ENCODE measurements around the gene CLRN2.
"Not testable (repeated sequence)": the region's sequence is repeated elsewhere in the genome, so short reads cannot be mapped to it uniquely, and the experiment has no call there.

CLRN2 gene

GRCh38 chr4:17510582-17510981 is 4.4 kb upstream of the CLRN2 start:
- no peak for DNase-seq

GRCh38 chr4:17511051-17511450 is 3.9 kb upstream of the CLRN2 start:
- DNase-seq: no peak

- DNase-seq: peak; percentile 59
These were observed 3.4 kb upstream of the CLRN2 start for GRCh38 chr4:17511509-17511949.

GRCh38 chr4:17511950-17512795 is 2.8 kb upstream of the CLRN2 start, which contains the start of gene QDPR:
Gene QDPR, minus strand, starts transcription at chr4:17512090. Its CDS starts 36 bp downstream, at chr4:17512054.
- DNase-seq: peak; percentile 63 to 74

GRCh38 chr4:17512973-17513665 is 1.8 kb upstream of the CLRN2 start:
- DNase-seq: no peak

GRCh38 chr4:17515445-17516407 is 761 bp downstream of the CLRN2 start:
- no peak for DNase-seq

GRCh38 chr4:17516980-17517379 is 2.0 kb downstream of the CLRN2 start:
- no peak for DNase-seq

- no peak for DNase-seq
These were observed 2.7 kb downstream of the CLRN2 start for GRCh38 chr4:17517664-17518063.

- no peak for DNase-seq
These were observed 6.6 kb downstream of the CLRN2 start for GRCh38 chr4:17521595-17521994.

- no peak for DNase-seq
These were observed 8.7 kb downstream of the CLRN2 start for GRCh38 chr4:17523662-17524061.

- no peak for DNase-seq
These were observed 11.9 kb downstream of the CLRN2 start for GRCh38 chr4:17526695-17527477.

- DNase-seq: no peak
These were observed 13.7 kb downstream of the CLRN2 start for GRCh38 chr4:17528551-17529165.

GRCh38 chr4:17531538-17532285 is 16.7 kb downstream of the CLRN2 start:
- DNase-seq: no peak

GRCh38 chr4:17534705-17535104 is 19.7 kb downstream of the CLRN2 start:
- DNase-seq: no peak

GRCh38 chr4:17535242-17535641 is 20.3 kb downstream of the CLRN2 start:
- no peak for DNase-seq

- DNase-seq: no peak
These were observed 20.9 kb downstream of the CLRN2 start for GRCh38 chr4:17535906-17536305.

- not testable (repeated sequence) for DNase-seq
These were observed 22.1 kb downstream of the CLRN2 start for GRCh38 chr4:17537060-17537459.

- DNase-seq: no peak
These were observed 29.2 kb downstream of the CLRN2 start for GRCh38 chr4:17544205-17544604.

GRCh38 chr4:17544831-17545234 is 29.9 kb downstream of the CLRN2 start:
- DNase-seq: no peak

- no peak for DNase-seq
These were observed 30.6 kb downstream of the CLRN2 start for GRCh38 chr4:17545374-17546140.
